Ramos (cell line): ENCODE results near the gene LONRF3.

Experiments used
- in situ Hi-C: fragments of 300-500 bp; cut with MboI; formaldehyde crosslinking; loops from one replicate; pipeline ENCODE4 v1.14.3; 2022; ENCODE audit warnings: low sequenced_read_pairs; ENCODE audit not compliant: unreplicated experiment

The LONRF3 gene

GRCh38 chrX:118974088-118974907 is at the start of gene LONRF3:
TSS of gene LONRF3 (plus strand) at chrX:118974618. CDS start at chrX:118974781, 163 bp downstream.
- in situ Hi-C loops = no loop called here

DNA sequence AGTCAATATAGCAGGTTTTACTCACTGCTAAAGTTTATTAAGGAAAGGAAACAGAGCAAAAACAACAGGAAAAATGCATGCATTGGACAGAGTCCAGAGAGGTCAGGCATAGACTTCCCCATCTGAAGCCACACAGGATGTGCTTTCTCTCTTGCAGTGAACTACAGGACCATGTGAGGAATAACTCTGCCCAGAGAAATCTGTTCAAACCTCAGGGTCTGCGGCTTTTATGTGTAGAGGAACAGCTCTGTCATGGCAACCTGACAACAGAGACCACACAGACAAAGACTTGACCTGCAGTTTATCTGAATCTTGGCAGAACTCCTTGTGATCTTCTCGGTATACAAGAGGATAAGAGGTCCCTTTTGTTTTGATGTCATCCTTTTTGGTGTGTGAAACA is 46.3 kb upstream of the LONRF3 start:
- in situ Hi-C loops = no loop called here

- in situ Hi-C loops = no loop called here
These were observed 39.1 kb upstream of the LONRF3 start for GRCh38 chrX:118935352-118935751.

GRCh38 chrX:118941147-118941546 is 33.3 kb upstream of the LONRF3 start:
- in situ Hi-C loops = no loop called here

DNA sequence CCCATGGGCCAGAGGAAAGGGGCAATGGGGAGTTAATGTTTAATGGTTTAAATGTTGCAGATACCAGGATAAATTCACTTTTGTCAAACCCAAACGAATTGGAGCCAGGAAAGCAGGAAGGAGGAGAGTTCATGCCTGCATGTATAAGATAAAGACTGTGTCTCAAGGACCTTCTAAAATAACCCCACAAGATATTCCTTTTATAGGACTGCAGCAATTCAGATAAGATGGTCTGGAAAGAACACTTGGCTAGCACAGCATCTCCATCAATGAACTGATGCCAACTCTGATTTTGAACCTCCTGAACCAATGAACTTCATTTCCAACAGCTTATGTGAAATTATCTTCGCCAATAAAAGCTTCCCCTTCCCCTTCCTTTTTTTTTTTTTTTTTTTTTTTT is 31.3 kb upstream of the LONRF3 start:
- in situ Hi-C loops = no loop called here

DNA sequence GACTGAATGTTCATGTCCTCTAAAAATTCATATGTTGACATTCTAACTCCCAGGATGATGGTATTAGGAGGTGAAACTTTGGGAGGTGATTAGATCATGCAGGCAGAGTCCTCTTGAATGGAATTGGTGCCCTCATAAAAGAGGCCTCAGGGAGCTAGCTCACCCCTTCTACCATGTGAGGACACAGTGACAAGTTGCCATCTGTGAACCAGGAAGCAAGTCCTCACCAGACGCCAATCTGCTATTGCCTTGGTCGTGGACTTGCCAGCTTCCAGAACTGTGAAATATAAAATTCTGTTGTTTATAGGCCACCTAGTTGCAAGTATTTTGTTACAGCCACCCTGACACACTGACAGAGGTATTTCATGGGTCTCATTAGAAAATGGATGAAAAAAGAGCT is 28.5 kb upstream of the LONRF3 start:
- in situ Hi-C loops = no loop called here

GRCh38 chrX:118948270-118948669 is 26.1 kb upstream of the LONRF3 start:
- in situ Hi-C loops = no loop called here

DNA sequence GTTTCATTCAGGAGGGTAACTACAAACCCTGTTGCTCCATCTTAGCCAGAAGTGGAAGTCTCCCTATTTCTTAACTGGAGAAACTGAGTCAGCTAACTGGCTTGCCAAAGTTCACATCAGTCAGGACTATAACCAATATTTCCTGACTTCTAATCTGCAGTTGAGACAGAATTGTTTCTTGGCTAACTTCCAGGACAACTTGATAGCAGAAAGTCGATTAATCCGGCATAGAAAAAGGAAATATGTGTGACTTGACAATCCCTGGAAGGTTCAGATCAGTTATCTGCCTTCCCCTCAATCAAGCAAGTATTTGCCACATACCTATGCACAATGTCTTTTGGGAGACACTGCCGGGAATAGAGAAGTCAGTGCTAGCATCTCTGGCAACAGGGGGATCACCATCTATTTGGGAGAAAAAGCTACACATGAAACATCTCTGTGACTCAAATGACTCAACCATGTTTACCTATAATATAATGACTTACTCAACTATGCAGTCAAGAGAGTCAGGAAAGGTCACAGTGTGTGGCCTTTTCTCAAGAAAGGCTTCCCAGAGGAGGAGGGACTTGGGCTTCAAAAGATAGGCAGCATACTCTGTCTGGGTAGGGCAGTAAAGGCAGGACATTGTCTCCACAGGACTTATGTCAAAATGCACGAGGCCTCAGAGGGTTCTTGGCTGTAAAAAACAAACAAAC is 12.4 kb upstream of the LONRF3 start:
- in situ Hi-C loops = no loop called here

GRCh38 chrX:118963159-118963558 is 11.3 kb upstream of the LONRF3 start:
- in situ Hi-C loops = no loop called here

GRCh38 chrX:118964252-118964651 is 10.2 kb upstream of the LONRF3 start:
- in situ Hi-C loops = no loop called here

GRCh38 chrX:118965395-118965794 is 9.0 kb upstream of the LONRF3 start:
- in situ Hi-C loops = no loop called here

DNA sequence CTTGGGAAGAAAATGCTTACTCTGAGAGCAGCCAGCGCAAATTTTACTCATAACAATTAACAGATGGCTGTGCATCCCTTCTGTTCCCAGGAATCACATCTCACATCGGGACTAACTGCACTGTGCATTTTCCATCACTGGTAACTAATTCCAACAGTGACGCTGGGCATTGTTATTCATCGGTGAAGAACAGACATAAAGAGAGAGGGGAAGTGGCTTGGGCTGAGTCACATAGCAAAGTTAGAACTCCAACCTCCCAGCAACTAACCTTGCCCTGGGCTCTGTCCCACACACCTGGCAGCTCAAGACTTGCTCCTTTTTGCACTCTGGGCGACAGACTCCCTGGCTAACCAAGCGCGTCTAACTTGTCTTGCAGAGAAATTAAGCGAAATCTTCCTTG is 6.4 kb upstream of the LONRF3 start:
- in situ Hi-C loops = no loop called here

- in situ Hi-C loops = no loop called here
These were observed 2.9 kb upstream of the LONRF3 start for GRCh38 chrX:118971552-118971951.

GRCh38 chrX:118973389-118974087 is 880 bp upstream of the LONRF3 start:
- in situ Hi-C loops = no loop called here

DNA sequence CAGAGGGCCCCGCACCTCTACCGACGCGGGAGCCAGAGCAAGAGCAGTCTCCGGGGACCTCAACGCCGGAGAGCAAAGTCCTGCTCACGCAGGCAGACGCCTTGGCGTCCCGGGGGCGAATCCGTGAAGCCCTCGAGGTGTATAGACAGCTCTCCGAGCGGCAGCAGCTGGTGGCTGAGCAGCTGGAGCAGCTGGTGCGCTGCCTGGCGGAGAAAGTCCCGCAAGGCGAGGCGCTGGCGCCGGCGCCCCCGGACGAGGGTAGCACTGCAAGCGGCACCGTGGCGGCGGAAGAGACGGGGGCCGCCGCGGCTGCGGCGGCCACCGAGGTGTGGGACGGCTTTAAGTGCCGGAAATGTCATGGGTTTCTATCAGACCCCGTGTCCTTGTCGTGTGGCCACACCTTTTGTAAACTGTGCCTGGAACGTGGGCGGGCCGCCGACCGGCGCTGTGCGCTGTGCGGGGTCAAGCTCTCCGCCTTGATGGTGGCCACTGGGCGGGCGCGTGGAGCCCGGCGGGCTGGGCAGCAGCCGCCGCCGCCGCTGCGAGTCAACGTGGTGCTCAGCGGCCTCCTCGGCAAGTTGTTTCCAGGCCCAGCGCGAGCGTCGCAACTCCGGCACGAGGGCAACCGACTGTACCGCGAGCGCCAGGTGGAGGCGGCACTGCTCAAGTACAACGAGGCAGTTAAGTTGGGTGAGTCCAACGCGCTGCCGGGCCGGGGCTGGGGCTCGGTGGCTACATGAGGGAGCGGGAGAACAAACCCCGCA is 672 bp downstream of the LONRF3 start:
- in situ Hi-C loops = no loop called here

DNA sequence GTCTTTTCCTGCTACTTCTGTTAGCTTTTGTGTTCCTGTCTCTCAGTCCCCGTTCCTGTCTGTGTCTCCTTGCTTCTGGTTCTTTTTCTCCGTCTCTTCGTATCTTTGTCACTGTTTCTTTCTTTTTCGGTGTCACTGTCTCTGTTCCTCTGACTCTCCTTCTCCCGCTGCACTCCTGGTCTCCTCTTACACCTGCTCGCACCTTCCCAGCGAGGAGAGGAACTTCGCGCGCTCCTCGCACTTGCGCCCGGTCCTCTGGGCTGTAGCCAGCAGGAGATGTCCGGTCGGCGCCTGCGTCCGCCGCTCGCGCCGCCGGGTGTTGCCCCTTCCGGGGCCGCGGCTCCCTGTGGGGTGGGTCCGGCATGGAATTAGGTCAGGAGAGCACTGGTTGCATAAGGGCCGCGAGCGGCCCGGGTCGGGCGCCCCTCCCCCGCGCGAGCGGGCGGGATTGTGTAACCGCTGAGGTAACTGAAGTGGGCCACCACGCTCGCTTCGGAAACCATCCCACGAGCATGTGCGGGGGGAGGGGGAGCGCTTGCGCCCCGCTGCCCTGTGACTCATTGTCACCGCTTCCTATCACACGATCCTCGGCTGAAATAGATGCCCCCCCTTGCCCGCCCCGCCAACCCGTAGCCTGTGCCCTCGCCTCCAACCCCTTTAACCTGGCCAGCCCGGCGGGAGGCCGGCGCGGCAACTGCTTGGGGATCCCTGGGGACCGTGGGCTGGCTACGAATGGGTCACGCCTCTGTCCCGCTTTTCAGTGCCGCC is 1.6 kb downstream of the LONRF3 start:
- in situ Hi-C loops = no loop called here

DNA sequence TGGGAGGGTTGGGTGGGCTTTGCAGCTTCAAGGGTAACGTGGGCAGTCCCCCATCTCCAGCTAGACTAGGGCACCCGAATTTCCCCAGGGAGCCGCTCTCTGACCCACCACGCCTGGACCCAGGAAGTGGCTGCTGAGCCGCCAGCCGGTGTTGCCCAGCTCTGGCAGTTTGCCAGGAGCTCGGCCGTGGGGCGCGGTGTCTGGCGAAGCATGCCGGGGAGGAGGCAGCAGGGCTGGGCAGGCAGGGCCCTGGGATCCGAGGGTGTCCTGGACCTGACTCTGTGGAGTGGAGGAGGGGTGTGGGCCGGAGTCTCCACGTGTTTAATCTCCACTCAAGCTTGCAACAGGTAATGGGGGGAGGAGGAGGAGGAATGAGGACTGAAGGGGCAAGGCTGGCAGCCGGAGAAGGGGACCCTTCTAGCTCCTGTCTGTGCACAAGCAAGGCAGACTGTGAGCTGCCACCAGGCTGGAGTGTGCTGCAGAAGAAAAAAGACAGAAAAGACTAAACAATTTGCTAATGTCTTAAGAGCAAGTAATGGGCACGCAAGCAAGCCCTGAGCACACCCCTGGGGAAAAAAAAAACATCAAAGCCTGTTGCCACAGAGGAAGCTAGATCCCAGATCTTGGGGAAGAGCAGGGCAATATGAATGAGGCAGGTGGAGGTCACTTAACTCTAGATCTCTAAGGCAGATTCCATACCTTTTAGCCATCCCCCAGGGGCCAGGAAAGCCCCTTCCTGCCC is 2.4 kb downstream of the LONRF3 start:
- in situ Hi-C loops = no loop called here

DNA sequence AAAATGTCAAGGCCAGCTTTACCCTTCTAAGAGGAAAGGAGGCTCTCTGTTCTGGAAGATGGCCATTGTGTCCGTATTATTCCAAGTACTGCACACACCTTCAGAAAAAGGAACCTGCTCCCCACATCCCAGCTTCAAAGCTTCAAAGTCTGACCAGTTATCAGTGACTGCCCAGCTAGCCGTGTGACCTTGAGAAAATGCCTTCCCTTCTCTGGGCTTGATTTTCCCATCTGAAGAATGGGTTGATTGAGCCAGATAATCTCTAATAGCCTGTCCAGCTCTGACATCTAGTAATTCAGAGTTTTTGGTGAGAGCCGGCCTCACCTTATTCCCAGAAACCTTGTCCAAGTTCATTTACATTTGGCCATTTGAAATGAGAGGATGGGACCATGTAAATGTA is 3.0 kb downstream of the LONRF3 start:
- in situ Hi-C loops = no loop called here

DNA sequence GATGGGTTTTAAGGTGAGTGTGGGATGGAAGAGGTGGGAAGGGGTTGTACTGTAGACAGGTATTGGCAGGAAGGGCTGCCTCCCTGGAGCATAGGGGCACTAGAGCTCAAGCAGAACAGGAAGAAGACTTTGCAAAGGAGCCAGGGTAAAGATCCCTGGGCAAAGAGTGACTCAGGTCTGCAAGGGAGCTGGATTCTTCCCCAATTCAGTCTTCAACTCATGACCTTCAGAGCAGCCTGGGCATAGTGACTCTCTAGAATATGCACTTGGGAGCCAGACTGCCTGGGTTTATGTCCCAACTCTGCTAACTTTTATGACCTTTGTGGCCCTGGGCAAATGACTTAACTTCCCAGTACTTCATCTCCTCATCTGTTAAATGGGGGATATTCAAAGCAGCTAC is 4.0 kb downstream of the LONRF3 start:
- in situ Hi-C loops = no loop called here
